Thymus (tissue), 11 donors: ENCODE results near the gene LAMA1. TPM values are rescaled to one million over a fixed set of nuclear protein-coding genes. Genes with fewer than 3 reads are reported as not detected.
A peak's percentile ranks its signal among the peaks of the same experiment; 100 is the strongest.

Source experiments
- DNase-seq, 9 donors: peaks; one replicate each; pipeline ENCODE4 v3.0.0-alpha.2; 2013; ENCODE audit warnings: low spot score in 9 of 9, low read depth in 6 of 9, missing footprints in 1 of 9
- H3K27ac ChIP-seq, 2 donors: one replicate each; pipeline ENCODE4 v1.5.1; 2013; ENCODE audit warnings: control low read depth in 1 of 2, low read depth in 1 of 2, low read length in 1 of 2, mild to moderate bottlenecking in 1 of 2, moderate library complexity in 1 of 2
- H3K27me3 ChIP-seq, 2 donors: one replicate each; pipeline ENCODE4 v1.5.1; 2013; ENCODE audit warnings: low read length in 1 of 2; ENCODE audit not compliant: control insufficient read depth in 2 of 2, insufficient read depth in 1 of 2
- H3K36me3 ChIP-seq, 2 donors: one replicate each; pipeline ENCODE4 v1.5.1; 2013; ENCODE audit warnings: low read length in 1 of 2, mild to moderate bottlenecking in 1 of 2, moderate library complexity in 1 of 2; ENCODE audit not compliant: control insufficient read depth in 2 of 2, insufficient read depth in 2 of 2
- H3K4me1 ChIP-seq, 2 donors: one replicate each; pipeline ENCODE4 v1.5.1; 2013; ENCODE audit warnings: low read length in 2 of 2; ENCODE audit not compliant: control insufficient read depth in 2 of 2, insufficient read depth in 2 of 2
- H3K4me3 ChIP-seq, 2 donors: one replicate each; pipeline ENCODE4 v1.5.1; 2013; ENCODE audit warnings: low read length in 2 of 2, control low read depth in 1 of 2, mild to moderate bottlenecking in 1 of 2
- H3K9me3 ChIP-seq, 2 donors: one replicate each; pipeline ENCODE4 v1.5.1; 2013; ENCODE audit warnings: low read length in 1 of 2, mild to moderate bottlenecking in 1 of 2; ENCODE audit not compliant: control insufficient read depth in 2 of 2, insufficient read depth in 1 of 2
- WGBS: extraction: QIAGEN DNeasy Blood & Tissue Kit; methylation state at CpG from one replicate; pipeline ENCODE4 v1.1.7; 2013; 5-methylcytosine and 5-hydroxymethylcytosine counted together
- polyA plus RNA-seq: library from polyadenylated mRNA; stranded (reverse); fragments of 200-250 nt; gene quantifications from one replicate; pipeline ENCODE4 v1.2.3, GENCODE V29; 2013
- total RNA-seq: library from RNA; stranded (reverse); fragments of 120-200 nt; gene quantifications from one replicate; pipeline ENCODE4 v1.2.4, GENCODE V29; 2013
- donor health status: healthy.

Gene LAMA1
- total and polyA plus RNA-seq, 2 donors, result 0.71 to 2.9 TPM

GRCh38 chr18:7021994-7022840 is 95.4 kb downstream of the LAMA1 start:
- Histone ChIP-seq H3K27ac (no peak overlapping the region), H3K4me3 (no peak overlapping the region), H3K27me3 (no peaks in the 10 kb centered on the region), H3K36me3 (no peaks in the 10 kb centered on the region), H3K9me3 (no peaks in the 10 kb centered on the region), H3K4me1 (no peaks in the 10 kb centered on the region)
- peak in 1 of 9 donors; percentile 16 for DNase-seq
- WGBS, result 71% methylated on average over 16 of the region's 16 CpGs

DNA sequence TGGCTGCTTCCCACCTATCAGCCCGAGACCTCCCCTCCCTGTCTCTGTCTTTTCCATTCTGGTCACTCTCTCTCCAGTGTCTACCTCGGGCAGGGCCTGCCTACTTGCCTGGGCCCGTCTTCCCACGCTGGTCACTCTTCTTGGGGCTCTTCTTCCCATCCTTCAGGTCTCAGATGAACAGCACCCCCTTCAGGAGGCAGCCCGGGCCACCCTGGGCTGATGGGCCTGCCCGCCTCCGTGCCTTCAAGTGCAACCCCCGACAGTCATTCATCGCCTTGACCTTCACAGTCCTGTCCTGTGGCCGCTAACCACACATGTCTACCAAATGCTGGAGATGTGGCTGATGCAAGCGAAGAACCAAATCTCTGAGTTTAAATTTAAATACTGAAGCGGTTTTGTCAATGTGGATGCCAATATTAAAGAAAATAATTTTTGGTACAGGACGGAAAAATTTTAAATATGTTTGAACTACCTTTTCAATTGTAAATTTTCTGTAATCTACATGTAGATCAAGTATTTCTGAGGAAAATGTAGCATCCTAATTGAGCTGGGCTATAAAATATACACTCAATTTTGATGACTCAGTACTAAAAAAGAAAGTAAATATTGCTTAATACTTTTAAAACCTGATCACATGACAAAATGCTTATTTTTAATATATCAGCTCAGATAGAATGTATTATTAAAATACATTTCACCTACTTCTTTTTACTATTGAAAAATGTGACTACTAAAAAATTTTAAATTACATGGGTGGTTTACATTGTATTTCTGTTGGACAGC is 96.4 kb downstream of the LAMA1 start:
- Histone ChIP-seq H3K27me3 (no peaks in the 10 kb centered on the region), H3K9me3 (no peaks in the 10 kb centered on the region), H3K36me3 (no peaks in the 10 kb centered on the region), H3K27ac (no peak overlapping the region), H3K4me3 (no peak overlapping the region), H3K4me1 (no peaks in the 10 kb centered on the region)
- 93% methylated on average over 13 of the region's 13 CpGs for WGBS
- DNase-seq, result no peak

DNA sequence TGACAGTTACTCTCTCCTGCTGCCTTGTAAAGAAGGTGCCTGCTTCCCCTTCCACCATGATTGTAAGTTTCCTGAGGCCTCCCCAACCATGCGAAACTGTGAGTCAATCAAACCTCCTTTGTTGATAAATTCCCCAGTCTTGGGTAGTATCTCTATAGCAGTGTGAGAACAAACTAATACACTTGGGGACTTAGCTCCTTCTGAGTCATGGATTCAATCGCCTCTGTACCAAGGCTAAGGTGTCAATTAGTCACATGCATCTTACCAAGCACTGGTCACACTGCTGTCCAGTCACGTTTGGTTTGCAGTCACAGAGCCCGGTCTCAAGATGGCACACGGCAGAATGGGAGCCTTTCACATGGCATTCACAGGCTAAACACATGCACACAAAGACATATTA is 100.6 kb downstream of the LAMA1 start:
- H3K27me3 ChIP-seq, result no peaks in the 10 kb centered on the region
- no peak overlapping the region for H3K27ac ChIP-seq
- DNase-seq, result no peak
- H3K4me3 ChIP-seq, result no peak overlapping the region
- no peaks in the 10 kb centered on the region for H3K9me3 ChIP-seq
- H3K36me3 ChIP-seq, result no peaks in the 10 kb centered on the region
- H3K4me1 ChIP-seq, result no peaks in the 10 kb centered on the region
- 97% methylated on average over 5 of the region's 5 CpGs for WGBS

DNA sequence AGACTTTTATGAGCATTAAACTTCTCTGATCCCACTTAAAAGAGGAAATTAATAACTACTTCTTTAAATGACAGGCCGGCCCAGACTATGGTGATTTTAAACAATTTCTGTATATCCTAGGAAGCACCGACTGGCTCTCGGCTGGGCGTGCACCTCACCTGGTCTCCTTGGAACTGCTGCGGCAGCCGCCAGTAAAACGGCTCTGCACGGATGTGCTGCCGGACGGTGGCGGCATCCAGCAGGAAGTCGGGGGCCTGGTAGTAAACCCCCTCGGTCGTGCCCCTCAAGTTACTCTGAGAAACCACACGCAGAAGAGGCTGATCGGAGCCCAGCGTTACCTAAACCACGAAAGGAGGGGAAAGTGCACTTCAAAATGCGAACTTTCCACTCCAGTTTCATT is 106.5 kb downstream of the LAMA1 start:
- Histone ChIP-seq H3K4me3 (no peak overlapping the region), H3K9me3 (no peaks in the 10 kb centered on the region)

DNA sequence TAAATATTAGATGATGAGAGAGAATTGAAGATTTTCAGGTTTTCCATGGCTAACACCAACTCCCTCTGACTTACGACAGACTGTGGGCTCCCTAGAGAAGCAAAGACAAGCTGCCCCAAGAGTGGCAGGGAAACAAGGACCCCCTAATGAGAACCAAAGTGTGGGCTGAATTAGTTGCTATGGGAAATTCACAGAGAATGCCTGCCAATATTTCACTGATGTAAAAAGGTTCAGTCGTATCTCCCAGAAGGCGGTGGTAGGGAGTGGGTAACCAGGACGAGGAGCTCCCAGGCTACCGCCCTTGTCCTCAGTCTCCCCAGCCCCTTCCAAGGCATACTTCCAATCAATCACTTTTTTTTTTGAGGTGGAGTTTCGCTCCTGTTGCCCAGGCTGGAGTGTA is 113.6 kb downstream of the LAMA1 start:
- H3K36me3 ChIP-seq, result no peaks in the 10 kb centered on the region
- H3K27ac ChIP-seq, result no peak overlapping the region
- H3K4me3 ChIP-seq, result no peak overlapping the region
- H3K4me1 ChIP-seq, result no peaks in the 10 kb centered on the region
- WGBS, result 95% methylated on average over 6 of the region's 6 CpGs
- DNase-seq, result no peak
- no peaks in the 10 kb centered on the region for H3K27me3 ChIP-seq
- H3K9me3 ChIP-seq, result no peaks in the 10 kb centered on the region

More for the DNA sequence above, 106.5 kb downstream of the LAMA1 start:
- peaks cover 0 to 2% of the 10 kb centered on the region in 2 donors for H3K27me3 ChIP-seq
- no peak for DNase-seq
- 53% methylated on average over 19 of the region's 19 CpGs for WGBS
- no peak overlapping the region for H3K27ac ChIP-seq
- H3K4me1 ChIP-seq, result no peaks in the 10 kb centered on the region
- no peaks in the 10 kb centered on the region for H3K36me3 ChIP-seq

- 66% methylated on average over 3 of the region's 3 CpGs for WGBS
- DNase-seq, result no peak
- Histone ChIP-seq H3K4me3 (no peak overlapping the region), H3K27me3 (no peaks in the 10 kb centered on the region), H3K36me3 (no peaks in the 10 kb centered on the region), H3K4me1 (no peaks in the 10 kb centered on the region), H3K9me3 (no peaks in the 10 kb centered on the region), H3K27ac (no peak overlapping the region)
Observed at GRCh38 chr18:7002107-7002506, 115.5 kb downstream of the LAMA1 start.

GRCh38 chr18:7000484-7001096 is 117.0 kb downstream of the LAMA1 start:
- DNase-seq, result no peak
- no peaks in the 10 kb centered on the region for H3K4me1 ChIP-seq
- no peak overlapping the region for H3K4me3 ChIP-seq
- H3K36me3 ChIP-seq, result no peaks in the 10 kb centered on the region
- no peak overlapping the region for H3K27ac ChIP-seq
- H3K27me3 ChIP-seq, result no peaks in the 10 kb centered on the region
- no peaks in the 10 kb centered on the region for H3K9me3 ChIP-seq
- WGBS, result 17% methylated on average over 9 of the region's 9 CpGs

DNA sequence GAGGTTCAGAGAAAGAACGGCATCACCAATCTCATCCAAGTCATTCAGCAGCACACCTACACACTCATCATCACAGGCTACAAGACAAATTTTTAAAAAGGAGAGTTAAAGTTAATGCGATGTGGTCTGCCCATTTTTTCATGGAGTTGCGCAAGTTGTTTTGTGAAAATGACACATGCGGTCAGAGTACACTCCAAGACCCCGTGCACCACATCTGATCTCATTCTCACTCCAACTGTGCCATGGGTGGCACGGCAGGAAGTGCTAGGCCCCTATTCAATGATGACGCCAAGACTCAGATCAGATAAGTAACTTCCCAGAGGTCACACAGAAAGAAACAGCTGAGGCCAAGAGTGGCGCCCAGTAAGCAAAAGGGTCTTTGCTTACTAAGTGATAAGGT is 119.8 kb downstream of the LAMA1 start:
- Histone ChIP-seq H3K27ac (no peak overlapping the region), H3K4me1 (no peaks in the 10 kb centered on the region), H3K27me3 (no peaks in the 10 kb centered on the region), H3K9me3 (no peaks in the 10 kb centered on the region), H3K4me3 (no peak overlapping the region), H3K36me3 (no peaks in the 10 kb centered on the region)
- DNase-seq, result no peak
- WGBS, result 86% methylated on average over 8 of the region's 8 CpGs
